NCI-H1694 treated with DMSO at 0.1 percent for 48 hours (cell line): Measurements from ENCODE around the gene TP53BP2.

Experiments used
- DNase-seq: peaks from one replicate; lab custom pipeline; 2025; lab: John Stamatoyannopoulos, UW

The TP53BP2 gene

GRCh38 chr1:223796210-223796609, 49.5 kb downstream of the TP53BP2 start:
- no peak for DNase-seq

GRCh38 chr1:223794136-223794880, 51.4 kb downstream of the TP53BP2 start:
- DNase-seq, result no peak

- DNase-seq, result no peak
Measured at GRCh38 chr1:223793716-223794115, 52.0 kb downstream of the TP53BP2 start.

GRCh38 chr1:223792046-223792445, 53.7 kb downstream of the TP53BP2 start:
- DNase-seq, result no peak

GRCh38 chr1:223788746-223789415, 56.9 kb downstream of the TP53BP2 start:
- no peak for DNase-seq

- DNase-seq, result no peak
Measured at GRCh38 chr1:223785808-223786207, 59.9 kb downstream of the TP53BP2 start.

GRCh38 chr1:223784541-223784940, 61.2 kb downstream of the TP53BP2 start:
- no peak for DNase-seq

- no peak for DNase-seq
Measured at GRCh38 chr1:223783676-223784075, 62.1 kb downstream of the TP53BP2 start.

- no peak for DNase-seq
Measured at GRCh38 chr1:223780949-223781348, 64.8 kb downstream of the TP53BP2 start.

- DNase-seq, result no peak
Measured at GRCh38 chr1:223780318-223780717, 65.4 kb downstream of the TP53BP2 start.

- DNase-seq, result no peak
Measured at GRCh38 chr1:223776826-223777454, 68.8 kb downstream of the TP53BP2 start.

- no peak for DNase-seq
Measured at GRCh38 chr1:223776075-223776814, 69.5 kb downstream of the TP53BP2 start.

- no peak for DNase-seq
Measured at GRCh38 chr1:223775711-223776074, 70.1 kb downstream of the TP53BP2 start.

- DNase-seq, result no peak
Measured at GRCh38 chr1:223775054-223775453, 70.7 kb downstream of the TP53BP2 start.

GRCh38 chr1:223774134-223774814, 71.5 kb downstream of the TP53BP2 start:
- DNase-seq, result no peak

GRCh38 chr1:223772771-223773160, 73.0 kb downstream of the TP53BP2 start:
- DNase-seq, result no peak

- DNase-seq, result no peak
Measured at GRCh38 chr1:223771814-223772770, 73.7 kb downstream of the TP53BP2 start.

- no peak for DNase-seq
Measured at GRCh38 chr1:223771469-223771813, 74.3 kb downstream of the TP53BP2 start.

- no peak for DNase-seq
Measured at GRCh38 chr1:223770621-223771315, 75.0 kb downstream of the TP53BP2 start.

GRCh38 chr1:223765719-223766340, 79.9 kb downstream of the TP53BP2 start:
- DNase-seq, result no peak
